Neural progenitor cell (in vitro differentiated cells): ENCODE results near the gene NAP1L5.

Experiments
- EZH2 ChIP-seq: fragments of 200-600 bp; sonication (generic); IDR thresholded peaks from 2 replicates; pipeline ENCODE4 v1.6.1; 2017; ENCODE audit warnings: antibody characterized with exemption, mild to moderate bottlenecking, moderate library complexity
- TF ChIP-seq, protein P1 (sequence below): fragments of 200-600 bp; sonication (generic); IDR thresholded peaks from 2 replicates; pipeline ENCODE4 v1.5.1; 2017; ENCODE audit warnings: antibody characterized with exemption, mild to moderate bottlenecking

DNA sequence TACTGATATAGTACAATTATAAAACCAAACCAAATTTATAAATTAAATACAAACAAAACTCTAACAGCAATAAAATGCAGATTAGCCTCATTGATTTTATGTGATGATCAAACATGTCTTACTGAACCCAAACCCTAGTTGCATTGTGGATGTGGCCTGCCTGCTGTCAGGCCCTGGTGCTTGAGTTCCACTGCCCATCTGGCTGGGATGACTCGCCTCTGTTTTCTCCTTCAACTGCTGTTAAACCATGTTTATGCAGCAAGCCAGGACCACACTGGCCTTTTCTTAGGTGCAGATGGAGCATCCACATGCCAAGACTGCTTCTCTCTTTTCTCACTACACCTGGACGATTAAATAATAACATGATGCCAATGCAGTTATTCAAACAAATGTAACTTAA, 22.6 kb downstream of the NAP1L5 start:
- TF ChIP-seq EZH2, result no peak
- TF ChIP-seq, protein P1, sequence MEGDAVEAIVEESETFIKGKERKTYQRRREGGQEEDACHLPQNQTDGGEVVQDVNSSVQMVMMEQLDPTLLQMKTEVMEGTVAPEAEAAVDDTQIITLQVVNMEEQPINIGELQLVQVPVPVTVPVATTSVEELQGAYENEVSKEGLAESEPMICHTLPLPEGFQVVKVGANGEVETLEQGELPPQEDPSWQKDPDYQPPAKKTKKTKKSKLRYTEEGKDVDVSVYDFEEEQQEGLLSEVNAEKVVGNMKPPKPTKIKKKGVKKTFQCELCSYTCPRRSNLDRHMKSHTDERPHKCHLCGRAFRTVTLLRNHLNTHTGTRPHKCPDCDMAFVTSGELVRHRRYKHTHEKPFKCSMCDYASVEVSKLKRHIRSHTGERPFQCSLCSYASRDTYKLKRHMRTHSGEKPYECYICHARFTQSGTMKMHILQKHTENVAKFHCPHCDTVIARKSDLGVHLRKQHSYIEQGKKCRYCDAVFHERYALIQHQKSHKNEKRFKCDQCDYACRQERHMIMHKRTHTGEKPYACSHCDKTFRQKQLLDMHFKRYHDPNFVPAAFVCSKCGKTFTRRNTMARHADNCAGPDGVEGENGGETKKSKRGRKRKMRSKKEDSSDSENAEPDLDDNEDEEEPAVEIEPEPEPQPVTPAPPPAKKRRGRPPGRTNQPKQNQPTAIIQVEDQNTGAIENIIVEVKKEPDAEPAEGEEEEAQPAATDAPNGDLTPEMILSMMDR, result no peak
